B cell (primary cell): ENCODE data around the gene OR4E2. TPM values are rescaled to one million over a fixed set of nuclear protein-coding genes. Genes with fewer than 3 reads are reported as not detected.

ENCODE experiments used
- ATAC-seq: fragments of 200-7000 bp; cut with Tn5 transposase; one replicate; pipeline ENCODE4 v1.10.0; 2021; ENCODE audit warnings: low read depth, mild to moderate bottlenecking, moderate number of reproducible peaks, moderate library complexity
- CTCF ChIA-PET: fragments of 350-600 bp; sonication (Branson Sonifier 250); formaldehyde crosslinking; loops from one replicate; lab custom pipeline; 2021; ENCODE audit warnings: antibody characterized with exemption, inconsistent platforms; lab: Charles Lee
- POLR2A ChIA-PET: fragments of 350-600 bp; sonication (Branson Sonifier 250); formaldehyde crosslinking; loops from one replicate; lab custom pipeline; 2021; ENCODE audit warnings: antibody characterized with exemption; lab: Charles Lee
- DNase-seq: peaks from one replicate; pipeline ENCODE4 v3.0.0; 2013
- H2AFZ ChIP-seq: 2 replicates; pipeline ENCODE4 v1.6.1; 2012; ENCODE audit warnings: mild to moderate bottlenecking, low read depth, low read length; ENCODE audit not compliant: insufficient read depth, poor library complexity, severe bottlenecking
- H3K27ac ChIP-seq, 2 donors: 1 replicate in 1 of 2; 2 replicates in 1 of 2; pipeline ENCODE4 v1.5.1; 2012 to 2013; ENCODE audit warnings: low read length in 2 of 2, mild to moderate bottlenecking in 2 of 2, moderate library complexity in 1 of 2
- H3K27me3 ChIP-seq, 4 experiments: fragments of 200-600 bp in 1 of 4; sonication (generic) in 1 of 4; replicated peaks in 1 of 4; 1 replicate in 2 of 4; 2 replicates in 2 of 4; pipeline versions ENCODE4 v1.6.1 to v1.7.0; 2013 to 2016; ENCODE audit warnings: low read length in 3 of 4, mild to moderate bottlenecking in 2 of 4, mixed read lengths in 1 of 4, moderate library complexity in 1 of 4; ENCODE audit not compliant: insufficient read depth in 4 of 4, control insufficient read depth in 3 of 4; ENCODE audit errors: control extremely low read depth in 1 of 4
- H3K36me3 ChIP-seq, 2 experiments: replicated peaks in 1 of 2; 1 replicate in 1 of 2; 2 replicates in 1 of 2; pipeline versions ENCODE4 v1.6.1 to v1.7.1; 2013; ENCODE audit warnings: low read length in 1 of 2; ENCODE audit not compliant: insufficient read depth in 2 of 2, control insufficient read depth in 1 of 2; ENCODE audit errors: control extremely low read depth in 1 of 2, extremely low read depth in 1 of 2
- H3K4me1 ChIP-seq, 2 donors: fragments of 200-600 bp in 1 of 2; sonication (generic) in 1 of 2; 1 replicate in 1 of 2; 2 replicates in 1 of 2; pipeline versions ENCODE4 v1.5.1 to v1.6.1; 2013 to 2017; ENCODE audit warnings: low read length in 2 of 2; ENCODE audit not compliant: control insufficient read depth in 2 of 2, insufficient read depth in 2 of 2
- H3K4me2 ChIP-seq: replicated peaks from 2 replicates; pipeline ENCODE3; 2012; ENCODE audit warnings: mild to moderate bottlenecking, low read depth, low read length; ENCODE audit not compliant: poor library complexity, severe bottlenecking
- H3K4me3 ChIP-seq, 5 experiments: fragments of 200-600 bp in 1 of 5; sonication (generic) in 1 of 5; 1 replicate in 3 of 5; 2 replicates in 2 of 5; pipeline versions ENCODE4 v1.5.1 to v1.7.0; 2011 to 2016; ENCODE audit warnings: low read length in 4 of 5, mild to moderate bottlenecking in 4 of 5, low read depth in 2 of 5, control low read depth in 1 of 5, moderate library complexity in 1 of 5; ENCODE audit not compliant: insufficient read depth in 1 of 5; ENCODE audit errors: control extremely low read depth in 1 of 5, extremely low read depth in 1 of 5
- H3K79me2 ChIP-seq: fragments of 200-600 bp; sonication (generic); one replicate; pipeline ENCODE4 v1.6.0; 2016; ENCODE audit warnings: low read length; ENCODE audit not compliant: control insufficient read depth, insufficient read depth
- H3K9ac ChIP-seq: fragments of 200-600 bp; sonication (generic); 2 replicates; pipeline ENCODE4 v1.6.1; 2017; ENCODE audit warnings: mild to moderate bottlenecking, low read length, moderate library complexity
- H3K9me3 ChIP-seq, 3 donors: one replicate each; pipeline versions ENCODE4 v1.6.1 to v1.7.1; 2013; ENCODE audit warnings: low read length in 2 of 3; ENCODE audit not compliant: control insufficient read depth in 2 of 3, insufficient read depth in 1 of 3; ENCODE audit errors: control extremely low read depth in 1 of 3
- H4K20me1 ChIP-seq: 2 replicates; pipeline ENCODE4 v1.6.0; 2012; ENCODE audit warnings: mild to moderate bottlenecking, low read length; ENCODE audit not compliant: insufficient read depth, control insufficient read depth, poor library complexity, severe bottlenecking
- H3K27ac Mint-ChIP-seq: one replicate; pipeline ENCODE4 v1.8.0; 2021; ENCODE audit warnings: mixed read lengths
- H3K27me3 Mint-ChIP-seq: one replicate; pipeline ENCODE4 v1.8.0; 2021; ENCODE audit warnings: mixed read lengths
- H3K4me1 Mint-ChIP-seq: one replicate; pipeline ENCODE4 v1.8.0; 2021; ENCODE audit warnings: mixed read lengths
- H3K4me3 Mint-ChIP-seq: one replicate; pipeline ENCODE4 v1.8.0; 2021; ENCODE audit warnings: mixed read lengths
- H3K9me3 Mint-ChIP-seq: one replicate; pipeline ENCODE4 v1.8.0; 2022; ENCODE audit warnings: mixed read lengths; ENCODE audit not compliant: insufficient read depth
- EZH2 ChIP-seq: IDR thresholded peaks from 2 replicates; pipeline ENCODE4 v1.6.1; 2012; ENCODE audit warnings: borderline replicate concordance, low read depth, mild to moderate bottlenecking, moderate library complexity, low read length; ENCODE audit not compliant: insufficient read depth, poor library complexity, severe bottlenecking
- WGBS: methylation state at CpG from one replicate; pipeline ENCODE4 v1.1.5; 2013; ENCODE audit warnings: missing lambda C conversion rate; ENCODE audit not compliant: insufficient coverage; 5-methylcytosine and 5-hydroxymethylcytosine counted together
- intact Hi-C: fragments of 100-400 bp; cut with micrococcal nuclease; formaldehyde crosslinking; loops from one replicate; pipeline ENCODE4 v1.10.0; 2022
- polyA plus RNA-seq: library from polyadenylated mRNA; depleted of rRNA; stranded (reverse); fragments of >200 nt; gene quantifications from 2 replicates; pipeline ENCODE4 v1.2.3, GENCODE V29; 2012
- total RNA-seq, 2 donors: library from RNA; stranded (reverse); fragments of 120-200 nt in 1 of 2; gene quantifications; 1 replicate in 1 of 2; 2 replicates in 1 of 2; pipeline versions ENCODE4 v1.2.3 to v1.2.4, GENCODE V29; 2013 to 2022
- TF ChIP-seq, protein P1 (sequence below): fragments of 200-600 bp; IDR thresholded peaks from one replicate; pipeline ENCODE4 v1.8.0; 2022; ENCODE audit warnings: antibody characterized with exemption, mild to moderate bottlenecking

Gene OR4E2
- total and polyA plus RNA-seq, 2 donors (not counting 1 experiment from before 2014, with no cell fraction given) = not detected

- no peak for TF ChIP-seq EZH2
- TF ChIP-seq, protein P1, sequence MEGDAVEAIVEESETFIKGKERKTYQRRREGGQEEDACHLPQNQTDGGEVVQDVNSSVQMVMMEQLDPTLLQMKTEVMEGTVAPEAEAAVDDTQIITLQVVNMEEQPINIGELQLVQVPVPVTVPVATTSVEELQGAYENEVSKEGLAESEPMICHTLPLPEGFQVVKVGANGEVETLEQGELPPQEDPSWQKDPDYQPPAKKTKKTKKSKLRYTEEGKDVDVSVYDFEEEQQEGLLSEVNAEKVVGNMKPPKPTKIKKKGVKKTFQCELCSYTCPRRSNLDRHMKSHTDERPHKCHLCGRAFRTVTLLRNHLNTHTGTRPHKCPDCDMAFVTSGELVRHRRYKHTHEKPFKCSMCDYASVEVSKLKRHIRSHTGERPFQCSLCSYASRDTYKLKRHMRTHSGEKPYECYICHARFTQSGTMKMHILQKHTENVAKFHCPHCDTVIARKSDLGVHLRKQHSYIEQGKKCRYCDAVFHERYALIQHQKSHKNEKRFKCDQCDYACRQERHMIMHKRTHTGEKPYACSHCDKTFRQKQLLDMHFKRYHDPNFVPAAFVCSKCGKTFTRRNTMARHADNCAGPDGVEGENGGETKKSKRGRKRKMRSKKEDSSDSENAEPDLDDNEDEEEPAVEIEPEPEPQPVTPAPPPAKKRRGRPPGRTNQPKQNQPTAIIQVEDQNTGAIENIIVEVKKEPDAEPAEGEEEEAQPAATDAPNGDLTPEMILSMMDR = no peak
- H3K27me3 ChIP-seq = no peaks in the 10 kb centered on the region
Measured at GRCh38 chr14:21680072-21680471, 26.4 kb downstream of the OR4E2 start.

GRCh38 chr14:21686468-21686867, 32.8 kb downstream of the OR4E2 start:
- Mint-ChIP-seq H3K27ac (no peak overlapping the region), H3K9me3 (no peaks in the 10 kb centered on the region), H3K4me1 (no peaks in the 10 kb centered on the region), H3K4me3 (no peak overlapping the region), H3K27me3 (peaks cover 54% of the 10 kb centered on the region)
- WGBS = no CpG with 5 or more reads among the region's 2 CpGs
- H3K4me3 ChIP-seq = no peak overlapping the region
- H3K4me1 ChIP-seq = no peaks in the 10 kb centered on the region
- H3K9me3 ChIP-seq = peaks cover 0 to 1% (median 0%) of the 10 kb centered on the region in 3 donors
- H3K27me3 ChIP-seq = peaks cover 0 to 3% (median 0%) of the 10 kb centered on the region in 4 experiments
- intact Hi-C loops = no loop called here
- H2AFZ ChIP-seq = no peak overlapping the region
- CTCF ChIA-PET = no interaction called here
- TF ChIP-seq EZH2 = no peak
- TF ChIP-seq, protein P1 = no peak
- H4K20me1 ChIP-seq = no peaks in the 10 kb centered on the region
- no peaks in the 10 kb centered on the region for H3K36me3 ChIP-seq
- POLR2A ChIA-PET = no interaction called here
- no peak overlapping the region for H3K27ac ChIP-seq
- no peak overlapping the region for H3K4me2 ChIP-seq
- no peaks in the 10 kb centered on the region for H3K79me2 ChIP-seq
- no peak for DNase-seq
- no peak overlapping the region for H3K9ac ChIP-seq
- ATAC-seq = no peak

More at GRCh38 chr14:21680072-21680471, 26.4 kb downstream of the OR4E2 start:
- Histone ChIP-seq H2AFZ (no peak overlapping the region), H4K20me1 (no peaks in the 10 kb centered on the region), H3K4me2 (no peak overlapping the region), H3K4me1 (no peaks in the 10 kb centered on the region), H3K36me3 (no peaks in the 10 kb centered on the region), H3K9ac (no peak overlapping the region), H3K4me3 (no peak overlapping the region), H3K79me2 (no peaks in the 10 kb centered on the region), H3K27ac (no peak overlapping the region), H3K9me3 (peaks cover 1 to 7% (median 5%) of the 10 kb centered on the region in 3 donors)
- ChIA-PET CTCF (no interaction called here), POLR2A (no interaction called here)
- Mint-ChIP-seq H3K27me3 (peaks cover 34% of the 10 kb centered on the region), H3K27ac (no peak overlapping the region), H3K9me3 (no peaks in the 10 kb centered on the region), H3K4me1 (no peaks in the 10 kb centered on the region), H3K4me3 (no peak overlapping the region)
- intact Hi-C loops = no loop called here
- ATAC-seq (no peak), DNase-seq (no peak)
- 88% methylated on average over 1 of the region's 2 CpGs for WGBS
